Activated CD4-positive, alpha-beta T cell treated with anti-CD3 and anti-CD28 coated beads, Interleukin-2, amount 50 U/mL, for 24 hours (primary cell): ENCODE data around the gene ITGA2B.

Experiments used
- DNase-seq, 2 donors: peaks; one replicate each; pipeline ENCODE4 v3.0.0-alpha.2; 2020; ENCODE audit warnings: low read depth in 1 of 2, low spot score in 1 of 2

ITGA2B gene

DNA sequence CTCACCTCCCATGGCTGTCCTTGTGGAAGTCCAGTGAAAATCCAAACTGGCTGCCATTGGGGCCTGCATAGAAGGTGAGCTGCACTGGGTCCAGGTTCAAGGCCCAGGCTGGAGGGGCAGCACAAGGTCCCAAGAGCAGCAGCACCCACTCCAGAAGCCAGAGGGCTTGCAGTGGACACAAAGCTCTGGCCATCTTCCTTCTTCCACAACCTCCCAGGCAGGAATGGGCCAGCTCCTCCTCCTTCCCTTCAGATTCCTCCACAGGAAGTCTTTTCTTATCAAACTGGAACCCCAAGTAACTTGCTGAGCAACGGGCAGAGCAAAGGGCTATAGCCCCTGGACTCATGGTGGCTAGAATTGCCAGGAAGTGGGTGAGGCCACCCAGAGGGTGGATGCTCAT is at the start of gene ITGA2B:
Gene ITGA2B, minus strand, starts transcription at position 369 of the 400 bp plus-strand sequence. Its CDS starts 176 bp downstream, at position 193.
- no peak for DNase-seq

DNA sequence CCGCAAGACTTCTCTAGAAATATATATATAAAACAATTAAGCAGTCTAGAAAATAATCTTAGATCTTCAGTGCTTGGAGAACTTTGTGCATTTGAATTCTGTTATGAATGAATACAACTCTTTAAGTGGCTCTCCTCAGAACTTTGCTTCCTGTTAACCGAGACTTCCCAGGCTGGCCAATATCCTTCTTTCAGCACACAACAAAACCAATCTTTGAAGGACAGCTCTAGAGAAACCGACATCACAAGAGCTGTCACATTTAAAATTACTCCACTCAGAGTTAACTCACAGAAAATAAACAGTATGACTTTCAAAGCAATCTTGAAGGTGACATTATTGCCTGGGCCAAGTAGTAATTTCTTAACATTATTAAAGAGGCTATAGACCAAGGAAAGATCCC is 49.7 kb upstream of the ITGA2B start:
- no peak for DNase-seq

DNA sequence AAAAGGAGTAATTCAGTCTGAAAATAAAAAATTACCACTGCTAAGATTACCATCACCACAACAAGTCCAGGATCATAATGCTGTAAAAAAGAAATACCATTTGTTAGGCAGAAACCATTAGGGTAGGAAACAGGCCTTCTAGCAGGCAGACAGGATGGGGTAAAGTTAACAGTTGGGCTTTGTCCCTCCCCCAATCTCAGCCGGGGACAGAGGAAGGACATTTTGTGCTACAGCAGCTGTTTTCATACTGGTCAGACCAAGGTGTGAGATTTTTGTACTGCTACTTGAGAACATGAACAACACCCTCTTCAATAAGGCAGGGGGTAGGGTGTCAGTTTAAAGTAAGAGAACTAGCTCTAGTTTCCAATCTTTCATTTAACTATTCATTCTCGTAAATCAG is 49.2 kb upstream of the ITGA2B start:
- DNase-seq: no peak

DNA sequence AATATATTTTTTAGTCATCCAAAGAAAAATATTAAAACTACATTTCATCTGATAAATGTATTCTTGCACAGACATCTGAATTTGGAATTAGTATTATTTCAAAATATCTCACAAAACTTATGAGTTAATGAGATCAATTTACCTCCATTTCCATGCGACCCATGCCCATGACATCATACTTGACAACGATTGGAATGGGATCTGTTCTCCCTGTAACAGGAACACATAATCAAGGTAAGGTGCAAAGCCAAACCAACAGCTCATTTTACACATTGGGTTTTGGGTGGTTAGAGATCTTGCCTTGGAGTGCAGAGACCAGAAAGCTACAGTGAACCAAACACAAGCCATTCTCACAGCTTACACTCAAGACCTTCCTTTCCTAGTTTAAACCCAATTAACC is 46.9 kb upstream of the ITGA2B start:
- no peak for DNase-seq

DNA sequence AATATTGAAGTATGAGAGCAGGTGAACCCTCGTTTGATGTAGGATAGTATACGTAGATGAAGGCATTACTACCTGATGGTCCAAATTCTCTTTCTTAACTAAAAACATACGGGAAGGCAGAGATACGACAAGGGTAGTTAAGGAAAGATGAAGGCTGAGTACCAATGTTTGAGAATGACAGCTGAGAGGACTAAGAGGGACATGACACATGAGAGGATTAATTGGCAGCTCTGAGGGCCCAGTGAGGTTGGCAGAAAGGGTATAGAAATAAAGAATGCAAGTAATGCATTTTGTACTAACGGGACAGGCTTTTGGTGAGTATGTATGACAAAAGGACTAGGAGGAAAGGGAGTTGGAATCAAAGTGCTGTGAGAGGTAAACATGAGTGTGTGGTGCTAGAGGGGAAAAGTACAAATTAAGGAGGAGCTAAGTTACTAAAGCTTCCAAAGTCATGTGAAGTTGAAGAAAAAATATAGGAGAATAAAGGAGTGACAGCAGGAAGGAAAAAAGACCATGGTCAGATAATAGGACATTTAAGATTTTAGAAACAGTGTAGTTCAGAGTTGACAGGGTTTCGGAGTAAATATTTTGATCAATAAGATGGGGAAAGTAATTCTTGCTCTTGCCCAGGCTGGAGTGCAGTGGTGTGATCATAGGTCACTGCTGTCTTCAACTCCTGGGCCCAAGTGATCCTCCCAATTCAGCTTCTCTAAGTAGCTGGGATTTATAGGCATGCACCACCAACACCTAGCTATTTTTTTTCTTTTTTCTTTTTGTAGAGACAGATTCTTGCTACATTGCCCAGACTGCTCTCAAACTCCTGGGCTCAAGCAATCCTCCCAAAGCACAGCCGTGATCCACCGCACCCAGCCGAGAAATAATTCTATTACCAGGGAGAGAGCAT is 43.1 kb upstream of the ITGA2B start:
- DNase-seq: no peak

DNA sequence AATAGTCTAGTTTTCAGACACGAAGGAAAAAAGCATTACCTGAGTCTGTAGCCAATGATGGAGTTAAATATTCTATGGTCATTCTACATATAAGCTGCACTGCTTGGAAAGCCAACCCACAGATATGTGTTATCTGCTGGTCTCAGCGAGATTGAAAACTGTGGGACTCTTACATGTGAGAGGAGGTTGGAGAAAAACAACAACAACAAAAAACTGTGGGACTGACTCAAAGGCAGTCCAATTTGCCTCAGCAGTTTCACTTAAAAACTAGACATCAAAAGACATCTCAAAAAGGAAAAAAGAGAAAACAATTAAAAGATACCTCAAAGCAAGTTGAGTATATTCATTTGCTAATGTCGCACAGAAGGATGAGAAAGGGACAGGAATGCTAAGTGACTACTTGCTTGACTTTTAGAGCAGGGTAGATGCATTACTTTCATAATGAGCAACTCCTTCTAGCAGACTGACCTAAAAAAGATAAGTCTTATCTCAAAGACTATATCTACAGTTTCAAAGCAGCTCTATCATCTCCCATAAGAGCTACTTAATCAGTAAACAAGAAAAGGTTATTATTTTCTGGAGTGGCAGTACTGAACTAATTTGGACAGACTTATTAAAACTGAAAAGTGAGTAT is 35.5 kb upstream of the ITGA2B start:
- DNase-seq: no peak

DNA sequence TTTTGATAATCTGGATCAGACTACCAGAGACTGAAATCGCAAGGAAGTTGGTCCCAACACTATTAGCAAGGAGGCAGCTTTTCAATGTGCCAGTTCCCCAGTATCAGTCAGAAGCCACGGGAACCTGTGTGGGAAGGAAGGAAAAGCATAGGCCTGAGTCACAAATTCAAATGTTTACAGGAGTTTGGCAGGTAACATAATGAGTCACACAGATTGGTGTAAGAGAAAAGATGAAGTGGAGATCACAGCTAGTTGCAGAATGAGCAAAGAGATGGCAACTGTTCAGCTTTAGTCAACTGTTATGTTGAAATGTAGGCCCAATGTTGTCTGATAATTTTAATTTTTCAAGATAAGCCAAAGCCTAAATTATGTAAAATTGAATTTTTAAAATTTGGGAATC is 28.1 kb upstream of the ITGA2B start:
- no peak for DNase-seq

DNA sequence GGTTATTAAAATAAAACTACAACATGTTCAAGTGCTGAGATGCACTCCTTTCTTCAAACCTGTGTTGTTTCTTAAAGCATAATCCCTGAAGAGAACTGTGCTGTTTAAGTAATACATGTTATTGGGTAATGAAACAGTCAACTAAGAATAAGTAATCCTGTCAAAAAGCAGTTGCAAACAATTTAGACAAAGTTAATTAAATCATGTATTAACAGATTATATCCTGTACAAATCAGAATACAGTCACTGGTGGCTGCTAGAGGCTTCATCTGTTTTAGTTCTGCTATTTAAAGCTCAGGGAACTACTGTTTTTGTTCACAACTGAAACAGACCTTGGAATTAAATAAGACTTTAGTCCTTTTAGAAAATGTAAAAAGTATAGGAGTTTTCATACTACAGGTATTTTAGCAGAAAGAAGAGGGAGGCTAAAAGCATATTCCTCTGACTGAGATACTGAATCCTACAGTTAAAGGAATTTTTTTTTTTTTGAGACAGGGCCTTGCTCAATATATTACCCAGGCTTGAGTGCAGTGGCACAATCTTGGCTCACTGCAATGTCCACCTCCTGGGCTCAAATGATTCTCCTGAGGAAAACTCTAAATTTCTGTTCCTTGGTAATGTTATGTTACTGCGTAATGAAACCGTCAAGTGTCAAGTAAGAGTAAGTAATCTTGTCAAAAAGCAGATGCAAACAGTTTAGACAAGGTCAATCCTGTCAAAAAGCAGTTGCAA is 27.3 kb upstream of the ITGA2B start:
- no peak for DNase-seq

DNA sequence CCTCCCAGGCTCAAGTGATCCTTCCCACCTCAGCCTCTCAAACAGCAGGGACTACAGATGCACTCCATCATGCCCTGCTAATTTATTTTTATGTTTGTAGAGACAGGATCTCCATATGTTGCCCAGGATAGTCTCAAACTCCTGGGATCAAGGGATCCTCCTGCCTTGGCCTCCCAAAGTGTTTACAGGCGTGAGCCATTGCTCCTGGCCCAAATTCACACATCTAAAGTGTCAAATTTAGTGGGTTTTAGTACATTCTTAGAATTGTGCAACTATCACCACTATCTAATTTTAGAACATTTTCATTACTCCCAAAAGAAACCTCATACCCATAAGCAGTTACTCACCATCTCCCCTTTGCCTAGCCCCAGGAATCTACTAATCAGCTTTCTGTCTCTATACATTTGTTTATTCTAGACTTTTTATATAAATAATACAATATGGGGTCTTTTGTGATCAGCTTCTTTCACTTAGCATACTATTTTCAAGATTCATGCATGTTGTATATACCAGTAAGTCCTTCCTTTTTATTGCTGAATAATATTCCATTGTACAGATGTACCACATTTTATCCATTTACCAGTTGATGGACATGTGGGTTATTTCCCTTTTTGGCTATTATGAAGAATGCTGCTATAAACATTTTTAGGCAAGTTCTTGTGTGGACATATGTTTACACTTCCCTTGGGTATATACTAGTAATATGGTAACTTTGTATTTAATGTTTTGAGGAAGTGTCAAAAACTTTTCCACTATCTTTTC is 25.1 kb upstream of the ITGA2B start:
- DNase-seq: no peak

DNA sequence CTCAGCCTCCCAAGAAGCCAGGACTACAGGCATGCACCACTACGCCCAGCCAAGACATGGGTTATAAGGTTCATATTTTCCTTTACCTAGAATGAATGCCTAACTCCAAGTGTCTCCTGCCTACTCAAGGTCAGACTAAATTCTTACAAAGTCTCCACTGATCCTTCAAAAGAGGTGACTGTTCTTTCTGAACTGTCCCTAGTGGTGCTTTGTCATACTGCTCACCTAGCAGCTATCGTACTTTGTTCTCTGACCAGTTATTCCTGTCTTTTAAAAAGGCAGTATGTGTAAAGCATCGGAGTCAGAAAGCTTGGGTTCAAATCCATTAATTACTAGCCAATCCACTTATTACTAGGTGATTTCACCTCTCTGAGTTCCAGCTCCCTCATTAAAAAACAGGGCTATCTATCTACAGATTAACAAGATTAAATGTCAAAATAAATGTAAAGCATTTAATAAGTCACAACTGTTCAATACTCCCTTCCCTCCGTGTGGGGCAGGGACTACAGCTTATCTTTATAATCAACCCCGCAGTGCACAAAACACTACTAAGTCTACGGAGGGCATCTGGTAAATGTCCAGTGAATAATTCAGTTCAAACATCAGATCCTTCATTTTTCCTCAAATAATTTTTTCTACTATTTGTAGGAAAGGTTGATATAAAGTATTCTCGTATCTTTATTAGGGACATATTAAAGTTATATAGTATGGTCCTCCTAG is 20.0 kb upstream of the ITGA2B start:
- DNase-seq: no peak

DNA sequence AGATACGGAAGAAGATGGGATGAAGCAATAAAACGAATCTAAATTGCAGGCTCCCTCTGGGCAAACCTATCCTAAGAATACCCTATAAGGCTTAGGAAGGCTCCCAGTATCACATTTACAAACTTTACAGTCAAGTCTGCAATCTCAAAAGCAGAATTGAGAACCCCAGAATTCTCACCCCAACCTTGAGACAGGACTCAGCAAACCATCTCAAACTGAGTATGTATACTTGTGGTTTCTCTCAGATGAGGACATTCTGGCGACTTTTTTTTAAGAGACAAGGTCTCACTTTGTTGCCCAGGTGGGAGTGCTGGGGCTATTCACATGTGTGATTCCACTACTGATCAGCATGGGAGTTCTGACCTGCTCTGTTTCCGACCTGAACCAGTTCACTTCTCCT is 19.3 kb upstream of the ITGA2B start:
- DNase-seq: no peak

DNA sequence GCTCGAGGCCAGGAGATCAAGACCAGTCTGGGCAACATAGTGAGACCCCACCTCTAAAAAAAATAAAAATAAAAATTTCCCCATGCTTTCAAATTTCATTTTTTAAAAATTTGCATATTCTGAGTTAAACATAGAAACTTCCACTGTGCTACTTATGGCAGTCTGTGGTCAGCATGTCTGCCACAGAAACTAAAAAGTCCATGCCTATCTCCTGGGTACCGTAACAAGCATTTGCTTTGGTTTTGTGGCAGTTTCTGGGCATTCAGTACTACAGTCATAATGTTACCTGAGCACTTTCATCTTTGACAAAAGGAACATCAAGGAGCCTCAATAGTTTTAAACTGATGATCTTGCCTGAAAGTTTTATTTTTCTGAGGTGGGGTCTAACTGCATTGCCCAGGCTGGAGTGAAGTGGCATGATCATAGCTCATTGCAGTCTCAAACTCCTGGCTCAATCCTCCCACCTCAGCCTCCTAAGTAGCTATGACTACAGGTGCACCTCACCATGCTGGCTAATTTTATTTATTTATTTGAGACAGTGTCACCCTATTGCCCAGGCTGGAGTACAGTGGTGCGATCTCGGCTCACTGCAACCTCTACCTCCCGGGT is 13.2 kb upstream of the ITGA2B start:
- DNase-seq: no peak

DNA sequence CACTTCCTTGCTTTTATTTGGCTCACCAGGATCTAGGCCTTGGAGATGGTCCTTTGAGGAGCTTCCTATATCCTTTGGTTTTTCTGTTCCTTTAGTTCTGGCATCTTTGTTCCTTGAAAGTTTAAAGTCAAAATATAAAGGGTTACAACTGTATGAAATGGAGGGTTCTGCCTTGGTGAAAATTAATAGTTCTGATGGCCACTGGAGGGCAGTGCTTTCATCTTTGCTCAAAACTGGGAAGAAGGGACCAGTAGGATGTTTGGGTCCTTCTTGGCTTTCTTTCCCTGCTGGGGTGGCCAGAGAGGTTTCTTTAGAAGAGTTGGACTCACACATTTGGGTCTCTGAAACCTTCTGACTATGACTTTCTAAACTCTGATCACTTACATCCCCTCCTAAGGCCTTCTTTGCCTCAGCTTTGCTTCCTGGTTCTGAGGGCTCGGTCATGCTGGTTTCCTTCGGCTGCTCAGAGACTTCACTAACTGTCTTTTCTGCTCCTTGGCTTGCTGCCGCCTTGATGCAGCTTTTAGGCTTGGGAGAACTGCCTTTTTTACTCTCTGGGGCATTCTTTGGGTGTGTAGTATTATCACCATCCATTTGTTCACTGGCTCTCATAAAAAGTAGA is 10.9 kb upstream of the ITGA2B start:
- no peak for DNase-seq

DNA sequence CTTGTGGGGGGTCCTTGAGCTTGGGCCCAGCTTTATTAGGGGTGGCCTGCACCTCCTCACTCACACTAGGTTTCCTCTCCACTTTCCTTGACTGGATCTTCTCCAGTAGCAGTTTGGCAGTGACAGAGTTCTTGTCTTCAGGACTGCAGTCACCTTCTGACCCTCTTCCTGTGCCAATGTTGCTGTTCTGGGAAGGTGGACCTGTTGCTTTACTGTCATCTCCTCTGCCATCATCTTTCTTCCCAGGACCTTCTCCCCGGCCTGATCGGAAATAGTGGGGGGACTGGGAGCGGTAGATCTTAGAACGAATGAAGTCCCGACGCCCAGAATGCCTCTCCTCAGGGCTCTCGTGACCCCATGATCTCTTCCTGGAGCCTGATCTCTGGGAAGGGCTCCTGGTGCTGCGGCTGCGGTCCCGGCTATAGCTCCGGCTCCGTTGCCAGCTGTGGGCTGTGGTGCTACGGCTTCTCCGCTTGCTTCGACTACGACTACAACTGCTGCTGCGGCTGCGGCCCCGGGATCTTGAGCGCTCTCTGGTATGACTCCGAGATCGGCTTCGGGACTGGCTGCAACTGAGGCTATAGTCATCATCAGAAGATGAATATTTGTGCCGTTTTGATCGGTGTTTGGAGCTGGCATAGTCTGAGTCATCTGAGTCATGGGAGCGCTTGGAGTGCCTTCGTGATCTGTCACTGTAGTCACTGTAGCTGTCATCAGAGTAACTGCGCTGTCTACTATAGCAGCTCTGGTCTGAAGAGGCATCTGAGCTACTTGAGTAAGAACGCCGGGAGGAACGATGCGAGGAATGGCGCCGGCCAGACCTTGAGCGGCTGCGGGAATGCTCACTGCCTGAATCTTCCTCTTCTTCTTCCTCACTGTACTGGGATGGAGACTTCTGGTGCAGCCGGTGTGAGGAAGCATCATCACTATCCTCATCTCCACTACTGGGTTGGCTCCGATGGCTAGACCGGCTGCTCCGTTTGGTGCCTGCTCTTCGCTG is 9.5 kb upstream of the ITGA2B start:
- DNase-seq: no peak

DNA sequence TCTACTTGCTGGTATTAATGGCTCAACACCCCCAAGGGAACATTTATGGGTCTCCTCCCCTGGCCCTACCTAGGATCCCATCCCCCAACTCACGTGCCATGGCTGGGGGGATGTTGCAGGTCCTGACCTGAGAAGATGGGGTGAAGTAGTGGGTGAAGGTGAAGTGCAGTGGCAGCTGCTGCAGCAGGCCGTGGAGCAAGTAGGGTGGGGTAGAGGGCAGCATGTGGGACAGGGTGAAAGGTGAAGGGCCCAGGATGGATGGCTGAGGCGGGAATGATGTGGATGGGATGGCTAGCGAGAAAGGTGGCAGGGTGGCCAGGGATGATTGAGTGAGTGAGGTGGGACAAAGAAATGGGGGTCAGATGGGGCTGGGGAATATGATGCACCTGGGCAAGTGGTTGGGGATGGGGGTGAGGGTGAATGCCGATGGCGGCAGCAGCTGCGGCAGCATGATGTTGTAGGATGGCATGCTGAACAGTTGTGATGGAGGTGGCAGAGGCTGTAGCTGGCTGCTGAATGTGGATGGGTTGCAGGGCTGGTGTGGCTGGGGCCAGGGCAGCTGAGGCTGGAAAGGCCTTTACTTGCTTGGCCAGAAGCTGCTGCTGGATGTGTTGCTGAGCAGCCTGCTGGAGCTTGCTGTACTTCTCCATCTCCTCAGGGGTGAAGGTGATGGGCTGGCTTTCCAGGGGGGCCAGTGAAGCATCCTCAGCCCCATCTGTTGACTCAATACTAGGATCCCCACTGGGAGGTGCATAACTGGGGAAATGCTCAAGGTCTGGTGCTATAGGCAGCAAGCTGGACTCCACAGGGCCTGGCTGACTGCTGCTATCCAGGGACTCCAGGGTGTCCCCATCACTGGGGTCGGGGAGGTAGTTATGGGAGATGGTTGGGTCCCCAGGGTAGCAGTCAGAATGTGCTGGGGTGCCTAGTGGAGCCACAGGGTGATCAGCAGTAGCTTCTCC is 8.3 kb upstream of the ITGA2B start:
- no peak for DNase-seq

DNA sequence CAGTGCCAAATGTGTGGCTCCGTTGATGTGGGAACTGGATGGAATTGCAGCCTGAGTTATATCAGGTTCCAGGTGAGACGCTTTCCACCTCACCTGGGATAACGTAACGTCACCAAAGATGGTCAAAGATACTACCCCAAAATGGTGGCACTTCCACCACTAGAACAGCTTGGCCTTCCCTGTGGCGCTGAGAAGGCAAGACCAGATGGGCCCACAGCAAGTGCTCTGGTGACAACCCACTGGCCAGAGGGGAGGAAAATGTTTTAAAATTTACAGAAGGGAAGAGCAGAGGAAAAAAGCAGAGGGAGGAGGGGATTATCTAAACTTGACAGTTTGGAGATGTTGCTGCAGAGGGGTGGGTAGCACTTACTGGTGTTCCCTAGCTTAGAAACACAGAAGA is 7.5 kb upstream of the ITGA2B start:
- DNase-seq: no peak

DNA sequence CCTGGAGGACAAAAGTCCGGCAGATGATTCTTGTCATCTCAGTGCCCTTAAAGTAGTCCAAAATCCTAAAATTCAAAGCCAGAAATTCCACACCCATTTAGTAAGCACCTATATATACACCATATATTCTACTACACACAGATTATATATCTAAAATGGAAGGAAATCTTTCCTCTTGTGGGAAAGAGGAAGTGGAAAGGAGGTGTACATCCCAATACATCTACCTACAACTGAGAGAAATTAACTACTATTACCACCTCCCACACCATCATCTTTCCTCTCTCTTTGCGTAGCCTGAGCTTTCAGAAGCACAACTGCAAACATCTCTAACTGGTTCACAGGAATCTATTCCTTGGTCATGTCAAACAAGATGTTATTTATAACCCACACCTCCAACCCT is 5.4 kb upstream of the ITGA2B start:
- DNase-seq: no peak
